Suprapubic skin (tissue), 4 donors: ENCODE measurements around the gene CAPN5.

Source experiments
- EP300 ChIP-seq: sonication (generic); formaldehyde crosslinking; IDR thresholded peaks from one replicate; pipeline ENCODE4 v1.6.1; 2017; ENCODE audit warnings: antibody characterized with exemption
- POLR2A ChIP-seq, 2 donors: fragments of 450-650 bp; IDR thresholded peaks; one replicate each; pipeline ENCODE4 v1.6.1; 2017; ENCODE audit warnings: antibody characterized with exemption in 2 of 2, mild to moderate bottlenecking in 2 of 2, moderate library complexity in 2 of 2
- POLR2AphosphoS5 ChIP-seq, 3 donors: sonication (generic); formaldehyde crosslinking; IDR thresholded peaks; one replicate each; pipeline ENCODE4 v1.6.1; 2017; ENCODE audit warnings: antibody characterized with exemption in 3 of 3
- TF ChIP-seq, protein P1 (sequence below), 2 donors: fragments of 200-600 bp in 1 of 2; fragments of 450-650 bp in 1 of 2; sonication (generic) in 1 of 2; IDR thresholded peaks; one replicate each; pipeline ENCODE4 v1.5.1; 2016 to 2019; ENCODE audit warnings: antibody characterized with exemption in 2 of 2, mild to moderate bottlenecking in 1 of 2, moderate library complexity in 1 of 2

DNA sequence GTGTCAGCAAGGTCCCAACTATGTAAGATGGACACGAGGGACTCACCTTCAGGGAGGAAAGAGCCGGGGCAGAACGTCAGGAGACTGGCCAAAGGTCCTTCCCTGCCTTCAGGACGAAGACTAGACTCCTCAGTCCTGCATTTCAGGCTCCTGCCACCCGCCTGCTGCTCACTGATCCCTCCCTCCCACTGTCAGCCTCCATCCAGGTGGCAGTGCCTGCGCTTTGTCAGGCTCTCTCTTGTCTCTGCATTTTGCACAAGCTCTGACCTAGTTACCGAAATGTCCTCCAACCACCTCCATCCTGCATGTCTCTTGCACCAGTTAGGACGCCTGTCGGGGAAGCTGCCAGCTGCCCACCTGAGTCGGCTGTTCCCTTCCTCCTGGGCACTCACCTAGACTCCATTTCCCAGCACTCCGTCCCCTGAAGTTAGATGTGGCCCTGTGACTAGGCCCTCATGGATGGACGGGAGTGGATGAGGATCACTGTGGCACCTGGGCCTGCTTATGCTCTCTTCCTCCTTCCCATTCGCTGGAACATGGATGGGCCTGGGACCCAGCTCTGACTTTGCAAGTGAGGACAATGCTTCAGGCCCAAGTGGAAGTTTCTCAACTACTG lies 24.6 kb upstream of the CAPN5 start:
- TF ChIP-seq, protein P1, sequence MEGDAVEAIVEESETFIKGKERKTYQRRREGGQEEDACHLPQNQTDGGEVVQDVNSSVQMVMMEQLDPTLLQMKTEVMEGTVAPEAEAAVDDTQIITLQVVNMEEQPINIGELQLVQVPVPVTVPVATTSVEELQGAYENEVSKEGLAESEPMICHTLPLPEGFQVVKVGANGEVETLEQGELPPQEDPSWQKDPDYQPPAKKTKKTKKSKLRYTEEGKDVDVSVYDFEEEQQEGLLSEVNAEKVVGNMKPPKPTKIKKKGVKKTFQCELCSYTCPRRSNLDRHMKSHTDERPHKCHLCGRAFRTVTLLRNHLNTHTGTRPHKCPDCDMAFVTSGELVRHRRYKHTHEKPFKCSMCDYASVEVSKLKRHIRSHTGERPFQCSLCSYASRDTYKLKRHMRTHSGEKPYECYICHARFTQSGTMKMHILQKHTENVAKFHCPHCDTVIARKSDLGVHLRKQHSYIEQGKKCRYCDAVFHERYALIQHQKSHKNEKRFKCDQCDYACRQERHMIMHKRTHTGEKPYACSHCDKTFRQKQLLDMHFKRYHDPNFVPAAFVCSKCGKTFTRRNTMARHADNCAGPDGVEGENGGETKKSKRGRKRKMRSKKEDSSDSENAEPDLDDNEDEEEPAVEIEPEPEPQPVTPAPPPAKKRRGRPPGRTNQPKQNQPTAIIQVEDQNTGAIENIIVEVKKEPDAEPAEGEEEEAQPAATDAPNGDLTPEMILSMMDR (IDR thresholded peaks at IDR 0.05): no peak
- TF ChIP-seq POLR2AphosphoS5 (IDR thresholded peaks at IDR 0.05): no peak
- no peak for TF ChIP-seq POLR2A (IDR thresholded peaks at IDR 0.05)
- no peak for TF ChIP-seq EP300
